SJSA1 (cell line): Measurements from ENCODE around the gene KLHL21. TPM values are rescaled to one million over a fixed set of nuclear protein-coding genes. Genes with fewer than 3 reads are reported as not detected.
A peak's percentile ranks its signal among the peaks of the same experiment; 100 is the strongest.

Experiments used
- DNase-seq, 2 experiments: peaks; one replicate each; pipeline ENCODE4 v3.0.0-alpha.2; 2015 to 2020; ENCODE audit warnings: low spot score in 2 of 2, low read depth in 1 of 2
- H3K27ac ChIP-seq: fragments of 250-450 bp; sonication (Bioruptor Pico); 2 replicates; pipeline ENCODE4 v1.5.1; 2020; ENCODE audit warnings: mild to moderate bottlenecking, moderate library complexity
- H3K27me3 ChIP-seq: fragments of 250-450 bp; sonication (Bioruptor Pico); replicated peaks from 2 replicates; pipeline ENCODE4 v1.5.1; 2020; ENCODE audit warnings: mild to moderate bottlenecking, moderate library complexity
- H3K36me3 ChIP-seq: fragments of 250-450 bp; sonication (Bioruptor Pico); 2 replicates; pipeline ENCODE4 v1.5.1; 2020; ENCODE audit warnings: mild to moderate bottlenecking
- H3K4me1 ChIP-seq: fragments of 250-450 bp; sonication (Bioruptor Pico); replicated peaks from 2 replicates; pipeline ENCODE4 v1.6.1; 2021; ENCODE audit warnings: mild to moderate bottlenecking
- H3K4me3 ChIP-seq: fragments of 250-450 bp; sonication (Bioruptor Pico); 2 replicates; pipeline ENCODE4 v1.5.1; 2020; ENCODE audit warnings: mild to moderate bottlenecking
- H3K9me3 ChIP-seq: fragments of 250-450 bp; sonication (Bioruptor Pico); replicated peaks from 2 replicates; pipeline ENCODE4 v1.5.1; 2020; ENCODE audit warnings: mild to moderate bottlenecking
- total RNA-seq: library from RNA; depleted of rRNA; stranded (reverse); fragments of >200 nt; shearing (Covaris generic); gene quantifications from 2 replicates; pipeline ENCODE4 v1.2.3, GENCODE V29; 2014

KLHL21 gene
- total RNA-seq, 1 experiment from 2014 or later, result 19.9 TPM

DNA sequence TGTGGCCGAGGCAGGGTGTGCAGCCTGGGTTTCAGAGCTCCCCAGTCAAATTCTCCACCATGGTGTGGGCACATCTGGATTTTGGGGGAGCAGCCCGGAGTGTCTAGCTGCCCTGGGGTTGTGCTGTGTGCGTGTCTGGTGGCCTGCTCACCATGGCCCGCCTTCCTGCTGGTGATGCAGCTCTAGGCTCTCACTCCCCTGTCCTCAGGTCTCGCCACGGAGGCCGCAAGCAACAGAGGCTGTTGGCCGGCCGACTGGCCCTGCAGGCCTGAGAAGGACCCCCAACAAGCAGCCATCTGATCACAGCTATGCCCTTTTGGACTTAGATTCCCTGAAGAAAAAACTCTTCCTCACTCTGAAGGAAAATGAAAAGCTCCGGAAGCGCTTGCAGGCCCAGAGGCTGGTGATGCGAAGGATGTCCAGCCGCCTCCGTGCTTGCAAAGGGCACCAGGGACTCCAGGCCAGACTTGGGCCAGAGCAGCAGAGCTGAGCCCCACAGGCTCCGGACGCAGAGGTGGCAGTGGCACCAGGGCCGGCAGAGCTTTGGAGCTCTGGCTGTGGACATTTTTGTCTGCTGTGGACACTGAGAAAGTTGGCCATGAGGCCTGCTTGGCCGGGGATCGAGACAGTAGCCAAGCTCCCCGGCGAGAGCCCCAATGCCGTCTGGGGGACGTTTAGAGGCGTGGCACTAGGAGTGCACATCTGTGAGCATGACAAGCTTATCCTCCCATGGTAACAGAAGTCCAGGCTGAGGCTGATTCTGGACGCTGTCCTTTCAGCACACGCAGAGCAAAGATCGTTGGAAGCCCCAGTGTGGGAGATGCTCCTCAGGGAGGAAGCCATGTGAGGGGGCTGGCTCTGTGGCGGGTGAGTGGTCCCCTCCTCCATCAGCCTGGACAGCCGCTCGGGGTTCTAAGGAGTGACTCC lies 30.2 kb upstream of the KLHL21 start:
- Histone ChIP-seq H3K4me1 (no peaks in the 10 kb centered on the region), H3K9me3 (no peaks in the 10 kb centered on the region), H3K27ac (no peak overlapping the region), H3K36me3 (peaks cover 93% of the 10 kb centered on the region), H3K27me3 (no peaks in the 10 kb centered on the region), H3K4me3 (no peak overlapping the region)
- no peak for DNase-seq

DNA sequence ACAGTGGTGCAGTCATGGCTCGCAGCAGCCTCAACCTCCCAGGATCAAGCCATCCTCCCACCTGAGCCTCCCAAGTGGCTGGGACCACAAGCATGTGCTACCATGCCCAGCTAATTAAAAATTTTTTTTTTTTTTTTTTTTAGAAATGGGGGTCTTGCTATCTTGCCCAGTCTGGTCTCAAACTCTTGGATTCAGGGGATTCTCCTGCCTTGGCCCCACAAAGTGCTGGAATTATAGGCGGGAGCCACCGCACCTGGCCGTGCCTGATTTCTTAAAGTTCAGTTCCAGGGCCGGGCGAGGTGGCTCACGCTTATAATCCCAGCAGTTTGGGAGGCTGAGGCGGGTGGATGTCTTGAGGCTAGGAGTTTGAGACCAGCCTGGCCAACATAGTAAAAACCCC lies 28.4 kb upstream of the KLHL21 start:
- no peak for DNase-seq
- Histone ChIP-seq H3K27me3 (no peaks in the 10 kb centered on the region), H3K4me3 (no peak overlapping the region), H3K27ac (no peak overlapping the region), H3K9me3 (no peaks in the 10 kb centered on the region), H3K36me3 (peaks cover 92% of the 10 kb centered on the region), H3K4me1 (peaks cover 4% of the 10 kb centered on the region; the same call in 1 of the 2 replicates)

DNA sequence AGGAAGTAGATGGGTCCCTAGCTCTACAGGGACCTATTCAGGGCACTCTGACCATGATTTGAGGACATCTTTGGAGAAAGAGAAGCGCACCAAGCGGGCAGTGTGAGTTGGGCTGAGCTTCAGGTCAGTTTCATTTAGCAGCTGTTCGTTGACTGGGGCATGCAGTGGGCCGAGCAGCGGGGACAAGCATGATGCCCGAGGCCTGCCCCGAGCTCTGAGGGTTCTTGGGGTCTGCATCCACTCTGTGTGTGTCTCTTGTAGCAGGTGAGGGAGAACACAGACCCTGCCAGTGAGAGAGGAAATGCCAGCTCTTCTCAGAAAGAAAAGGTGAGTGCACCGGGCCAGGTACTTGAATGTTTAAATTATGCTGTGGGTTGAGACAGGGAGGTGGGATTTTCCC lies 27.4 kb upstream of the KLHL21 start:
- no peak for DNase-seq
- H3K9me3 ChIP-seq, result no peaks in the 10 kb centered on the region
- H3K4me1 ChIP-seq, result peaks cover 6% of the 10 kb centered on the region; the same call in 1 of the 2 replicates
- no peak overlapping the region for H3K4me3 ChIP-seq
- peaks cover 88% of the 10 kb centered on the region for H3K36me3 ChIP-seq
- H3K27ac ChIP-seq, result no peak overlapping the region
- H3K27me3 ChIP-seq, result no peaks in the 10 kb centered on the region

DNA sequence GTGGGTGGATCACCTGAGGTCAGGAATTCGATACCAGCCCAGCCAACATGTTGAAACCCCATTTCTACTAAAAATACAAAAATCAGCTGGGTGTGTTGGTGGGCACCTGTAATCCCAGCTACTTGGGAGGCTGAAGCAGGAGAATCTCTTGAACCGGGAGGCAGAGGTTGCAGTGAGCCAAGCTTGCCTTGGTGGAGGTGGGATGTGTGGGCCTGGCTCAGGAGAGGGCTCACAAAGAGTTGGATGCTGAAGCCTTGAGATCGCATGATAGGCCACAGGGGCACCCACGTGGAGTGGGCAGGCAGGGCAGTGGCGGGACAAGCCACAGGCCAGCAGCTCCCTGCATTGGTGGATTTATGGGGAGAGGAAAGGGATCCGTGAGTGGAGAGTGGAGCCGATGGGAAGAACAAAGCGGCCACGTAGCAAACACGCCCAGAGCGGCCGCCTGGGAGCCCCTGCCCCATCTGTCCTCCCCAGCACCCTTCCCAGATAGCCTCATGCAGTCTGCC lies 26.4 kb upstream of the KLHL21 start:
- Histone ChIP-seq H3K9me3 (no peaks in the 10 kb centered on the region), H3K4me3 (no peak overlapping the region), H3K27ac (no peak overlapping the region)

DNA sequence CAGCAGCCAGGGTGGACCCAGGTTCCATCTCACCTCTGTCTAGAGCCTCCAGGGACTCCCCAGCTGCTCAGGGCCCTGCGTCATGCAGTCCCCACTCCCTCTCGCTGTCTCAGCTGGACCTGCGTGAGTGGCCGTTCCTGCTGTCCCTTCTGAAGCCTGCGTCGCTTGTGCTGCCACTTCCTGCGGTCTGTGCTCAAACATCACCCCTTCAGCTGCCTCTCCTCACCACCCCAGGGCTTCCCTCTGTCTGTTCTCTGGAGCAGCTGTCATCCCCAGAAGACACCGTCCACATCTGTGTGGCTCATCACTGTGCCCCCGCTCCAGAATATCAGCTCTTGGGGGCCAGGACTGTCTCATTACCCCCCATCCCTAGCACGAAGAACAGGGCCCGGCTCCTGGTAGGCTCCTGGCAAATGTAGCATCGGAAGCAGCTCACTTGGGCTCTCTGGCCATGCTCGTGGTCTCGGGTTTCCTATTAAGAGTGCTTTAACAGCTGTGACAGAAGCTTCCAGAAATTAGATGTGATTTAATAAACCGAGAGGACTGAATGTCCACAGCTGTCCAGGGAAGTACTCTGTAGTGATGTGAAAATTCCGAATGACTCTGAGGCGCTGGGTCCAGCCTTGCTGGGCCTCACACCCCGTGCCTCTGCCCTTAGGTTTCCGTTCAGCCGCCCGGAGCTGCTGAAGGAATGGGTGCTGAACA lies 25.3 kb upstream of the KLHL21 start:
- peaks cover 86% of the 10 kb centered on the region for H3K36me3 ChIP-seq
- no peak overlapping the region for H3K27ac ChIP-seq
- H3K4me3 ChIP-seq, result no peak overlapping the region
- DNase-seq, result no peak
- no peaks in the 10 kb centered on the region for H3K27me3 ChIP-seq
- peaks cover 12% of the 10 kb centered on the region for H3K4me1 ChIP-seq
- H3K9me3 ChIP-seq, result no peaks in the 10 kb centered on the region

More for the DNA sequence above, 26.4 kb upstream of the KLHL21 start:
- peaks cover 86% of the 10 kb centered on the region for H3K36me3 ChIP-seq
- DNase-seq, result no peak
- H3K4me1 ChIP-seq, result peaks cover 12% of the 10 kb centered on the region
- H3K27me3 ChIP-seq, result no peaks in the 10 kb centered on the region

DNA sequence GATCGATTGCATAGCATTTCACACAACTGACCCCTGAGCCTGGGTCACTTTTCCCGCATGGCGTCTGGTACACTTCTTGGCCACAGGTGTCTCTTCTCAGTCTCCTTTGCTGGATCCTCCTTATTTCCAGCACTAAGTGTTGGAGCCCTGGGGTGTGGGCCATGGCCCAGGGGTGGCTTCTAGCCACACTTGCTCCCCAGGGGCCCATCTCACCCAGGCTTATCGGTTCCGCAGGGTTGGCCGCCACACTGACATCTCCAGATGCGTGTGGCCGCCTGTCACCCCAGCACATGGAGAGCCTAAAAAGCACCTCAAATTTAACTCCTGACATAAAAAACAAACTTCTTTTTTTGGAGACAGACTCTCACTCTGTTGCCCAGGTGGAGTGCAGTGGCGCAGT lies 24.4 kb upstream of the KLHL21 start:
- peaks cover 86% of the 10 kb centered on the region for H3K36me3 ChIP-seq
- no peak overlapping the region for H3K27ac ChIP-seq
- no peak for DNase-seq
- no peaks in the 10 kb centered on the region for H3K27me3 ChIP-seq
- H3K9me3 ChIP-seq, result no peaks in the 10 kb centered on the region
- no peak overlapping the region for H3K4me3 ChIP-seq
- H3K4me1 ChIP-seq, result peaks cover 12% of the 10 kb centered on the region

DNA sequence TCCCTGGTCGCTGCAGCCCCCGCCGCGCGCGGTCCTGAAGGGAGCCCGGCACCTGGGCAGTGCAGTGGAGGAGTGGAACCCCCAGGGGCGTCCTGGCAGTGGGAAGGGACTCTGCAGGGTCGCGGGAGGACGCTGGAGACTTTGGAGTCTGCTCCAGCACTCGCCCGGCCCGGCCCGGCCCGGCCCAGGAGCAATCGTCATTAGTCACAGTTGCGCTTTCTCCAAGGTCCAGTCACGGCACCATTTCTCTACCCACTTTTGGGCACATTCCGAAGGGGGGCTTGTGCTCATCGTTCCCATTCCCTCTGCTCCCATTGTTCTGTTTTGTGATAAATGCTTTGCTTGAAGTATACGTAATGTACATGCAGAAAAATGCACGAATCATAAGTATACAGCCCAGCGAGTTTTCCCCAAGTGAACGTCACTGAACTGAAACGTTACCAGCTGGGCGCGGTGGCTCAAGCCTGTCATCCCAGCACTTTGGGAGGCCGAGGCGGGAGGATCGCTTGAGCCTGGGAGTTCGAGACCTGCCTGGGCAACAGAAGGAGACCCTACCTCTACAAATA lies 23.0 kb upstream of the KLHL21 start:
- Histone ChIP-seq H3K27me3 (no peaks in the 10 kb centered on the region), H3K36me3 (peaks cover 90% of the 10 kb centered on the region), H3K27ac (peak overlapping the region; percentile 66), H3K9me3 (no peaks in the 10 kb centered on the region), H3K4me3 (peak overlapping the region; percentile 96), H3K4me1 (peaks cover 12% of the 10 kb centered on the region)
- DNase-seq, result peak in 1 of 2 experiments; percentile 61

DNA sequence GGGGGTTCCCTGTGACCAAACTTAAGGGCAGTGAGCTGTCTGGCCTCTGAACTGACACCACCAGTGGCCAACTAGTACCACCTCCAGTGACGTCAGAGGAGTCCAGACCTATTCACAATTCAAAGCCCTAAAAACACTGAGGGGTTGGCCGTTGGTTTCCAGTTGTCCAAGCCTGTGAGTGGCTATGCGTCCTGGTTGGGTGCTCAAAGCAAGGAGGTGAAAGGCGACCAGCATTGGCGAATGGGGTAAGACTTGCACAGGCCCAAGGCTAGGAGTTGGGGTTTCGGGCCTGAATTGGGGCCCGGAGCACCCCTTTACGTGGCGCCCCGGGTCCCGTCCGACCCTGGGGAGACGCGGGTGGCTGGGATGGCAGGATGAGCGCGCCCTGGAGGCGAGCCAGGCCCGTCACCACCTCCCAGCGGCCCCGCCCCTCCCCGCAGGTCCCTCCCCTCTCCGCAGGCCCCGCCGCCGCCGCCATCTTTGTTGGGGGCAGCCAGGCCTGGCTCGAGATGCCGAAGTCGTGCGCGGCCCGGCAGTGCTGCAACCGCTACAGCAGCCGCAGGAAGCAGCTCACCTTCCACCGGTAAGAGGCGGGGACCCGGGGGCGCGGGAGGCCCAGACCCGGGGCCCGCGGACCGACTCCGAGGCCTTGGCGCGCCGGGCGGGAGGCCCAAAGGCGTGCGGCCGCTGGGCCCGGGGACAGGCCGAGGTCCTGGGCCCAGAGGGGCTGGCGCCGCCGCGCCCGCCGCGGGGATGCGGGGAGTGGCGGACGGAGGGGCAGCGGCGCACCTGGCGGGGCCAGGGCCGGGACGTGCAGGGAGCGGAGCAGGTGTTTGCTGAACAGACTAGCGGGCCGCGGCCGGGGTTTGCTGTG lies 22.3 kb upstream of the KLHL21 start, which contains the start of gene THAP3:
Gene THAP3 (plus strand): TSS at position 159 of the 874 bp plus-strand sequence. CDS start 351 bp downstream, at position 510.
- Histone ChIP-seq H3K27me3 (no peaks in the 10 kb centered on the region), H3K9me3 (no peaks in the 10 kb centered on the region), H3K27ac (peak within 1 kb of the TSS; percentile 66), H3K4me1 (peaks cover 12% of the 10 kb centered on the region), H3K4me3 (peak within 1 kb of the TSS; percentile 96), H3K36me3 (peaks cover 91% of the 10 kb centered on the region)
- DNase-seq, result peak; percentile 90 to 91

DNA sequence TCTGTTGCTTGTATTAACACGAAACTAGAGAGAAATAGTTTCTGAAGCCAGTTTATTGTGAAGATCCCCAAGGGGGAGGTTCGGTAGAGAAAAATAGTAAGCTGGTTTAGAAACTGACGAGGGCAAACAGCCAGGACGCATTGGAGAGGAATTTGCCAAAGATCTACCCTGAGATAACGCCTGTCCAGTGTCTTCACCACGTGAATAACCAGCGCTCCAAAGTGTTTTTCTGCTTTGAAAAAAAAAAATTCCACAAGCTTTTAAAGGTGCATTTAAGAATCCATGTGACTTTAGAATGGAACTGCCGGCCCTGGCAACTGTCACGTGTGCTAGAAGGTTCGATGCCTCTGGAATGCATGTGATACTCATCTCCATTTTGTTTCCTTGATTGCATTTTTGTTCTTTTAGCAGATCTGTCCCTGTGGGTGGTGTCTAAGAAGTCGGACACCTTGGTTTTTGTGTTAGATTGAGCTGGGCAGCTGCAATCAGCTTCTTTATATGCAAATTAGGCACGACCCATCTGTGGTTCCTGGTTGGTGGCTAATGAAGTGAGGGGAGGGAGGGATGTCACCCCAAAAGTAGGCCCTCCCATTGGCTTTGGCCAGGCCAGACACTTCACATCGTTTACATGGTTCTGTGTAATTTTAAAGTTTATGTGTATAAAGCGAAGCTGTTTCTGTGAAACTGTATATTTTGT lies 20.7 kb upstream of the KLHL21 start:
- Histone ChIP-seq H3K27ac (no peak overlapping the region), H3K36me3 (peaks cover 89% of the 10 kb centered on the region), H3K27me3 (no peaks in the 10 kb centered on the region)

DNA sequence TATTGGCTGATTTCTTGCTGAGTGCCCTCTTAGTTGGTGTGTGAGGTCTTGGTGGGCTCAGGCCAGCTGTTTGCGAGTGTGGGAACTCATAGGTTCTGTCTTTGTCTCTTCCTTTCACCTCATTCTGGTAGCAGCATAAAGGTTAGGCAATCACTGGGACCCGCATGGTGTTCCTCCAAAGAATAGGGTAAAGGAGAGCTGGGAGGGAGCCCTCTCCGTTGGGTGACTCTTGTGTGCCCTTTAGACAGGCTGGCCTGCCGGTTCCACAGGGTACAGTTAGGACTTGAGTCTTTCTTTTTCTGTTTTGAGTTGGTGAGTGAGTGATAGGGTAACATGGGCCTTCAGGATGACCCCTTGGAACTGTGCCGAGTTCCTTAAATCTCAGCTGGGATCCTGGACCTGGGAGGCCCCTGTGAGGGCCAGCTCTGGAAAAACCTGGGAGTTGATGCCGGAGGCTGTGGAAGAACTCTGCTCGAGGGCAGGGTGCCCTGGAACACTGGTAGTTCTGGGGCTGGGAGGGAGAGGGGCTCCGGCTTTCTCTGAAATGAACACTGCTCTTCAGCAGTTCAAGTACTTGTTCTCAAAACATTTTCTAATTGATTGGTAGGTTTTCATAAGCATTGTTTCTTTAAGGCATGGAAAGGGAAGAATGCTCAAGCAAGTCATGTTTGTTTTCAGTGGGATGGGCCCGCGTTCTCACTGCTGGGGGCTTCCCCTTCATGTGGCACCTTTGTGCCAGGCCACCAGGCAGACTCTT lies 19.9 kb upstream of the KLHL21 start:
- H3K4me1 ChIP-seq, result peaks cover 12% of the 10 kb centered on the region
- DNase-seq, result no peak
- H3K9me3 ChIP-seq, result no peaks in the 10 kb centered on the region
- H3K36me3 ChIP-seq, result peaks cover 89% of the 10 kb centered on the region
- no peaks in the 10 kb centered on the region for H3K27me3 ChIP-seq
- H3K27ac ChIP-seq, result no peak overlapping the region
- no peak overlapping the region for H3K4me3 ChIP-seq

More for the DNA sequence above, 20.7 kb upstream of the KLHL21 start:
- H3K4me1 ChIP-seq, result peaks cover 12% of the 10 kb centered on the region
- H3K4me3 ChIP-seq, result no peak overlapping the region
- no peak for DNase-seq
- no peaks in the 10 kb centered on the region for H3K9me3 ChIP-seq

DNA sequence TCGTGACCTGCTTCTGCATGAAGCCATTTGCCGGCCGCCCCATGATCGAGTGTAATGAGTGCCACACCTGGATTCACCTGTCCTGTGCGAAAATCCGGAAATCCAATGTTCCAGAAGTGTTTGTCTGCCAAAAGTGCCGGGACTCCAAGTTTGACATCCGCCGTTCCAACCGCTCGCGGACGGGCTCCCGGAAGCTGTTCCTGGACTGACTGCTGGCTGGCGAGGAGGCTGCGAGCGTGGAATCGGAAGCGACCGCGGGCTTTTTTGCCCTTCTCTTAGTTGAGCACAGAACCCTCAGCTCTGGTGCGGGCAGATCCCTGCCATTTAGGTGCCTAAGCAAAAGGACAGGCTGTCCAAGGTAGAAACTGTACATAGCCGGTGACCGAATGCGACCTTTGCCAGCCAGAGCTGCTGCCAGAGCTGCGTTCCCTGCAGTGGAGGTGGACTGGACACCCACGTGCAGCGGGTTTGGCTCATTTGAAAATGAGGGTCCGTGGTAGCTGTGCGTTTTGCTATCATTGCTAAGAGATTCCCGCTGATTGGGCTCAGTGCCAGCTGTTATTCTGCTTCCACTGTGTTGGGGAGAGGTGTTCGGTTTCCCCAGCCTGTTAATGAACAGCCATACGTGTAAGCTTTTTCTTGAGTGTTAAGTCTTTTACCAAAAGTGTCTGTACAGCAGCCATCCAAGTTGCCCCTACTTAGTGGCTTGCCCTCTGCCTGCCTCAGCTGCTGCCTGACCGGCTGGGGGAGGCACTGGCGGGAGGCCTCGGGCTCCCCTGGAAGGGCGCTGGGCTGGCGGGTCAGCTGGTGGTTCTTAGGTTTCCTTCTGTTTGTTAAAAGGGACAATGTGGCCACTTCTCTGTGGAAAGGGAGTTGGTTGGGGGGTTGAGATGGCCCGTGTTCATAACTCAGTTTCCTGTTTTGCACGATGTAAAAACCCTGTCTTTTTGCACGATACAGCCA lies 19.0 kb upstream of the KLHL21 start:
- H3K27ac ChIP-seq, result no peak overlapping the region
- no peak for DNase-seq
- no peaks in the 10 kb centered on the region for H3K9me3 ChIP-seq
- peaks cover 87% of the 10 kb centered on the region for H3K36me3 ChIP-seq
- no peak overlapping the region for H3K4me3 ChIP-seq
- H3K4me1 ChIP-seq, result peaks cover 12% of the 10 kb centered on the region
- no peaks in the 10 kb centered on the region for H3K27me3 ChIP-seq
